ENCODE measurements around the gene OCIAD1.
"Not testable (repeated sequence)": the region's sequence is repeated elsewhere in the genome, so short reads cannot be mapped to it uniquely, and the experiment has no call there.

The OCIAD1 gene

DNA sequence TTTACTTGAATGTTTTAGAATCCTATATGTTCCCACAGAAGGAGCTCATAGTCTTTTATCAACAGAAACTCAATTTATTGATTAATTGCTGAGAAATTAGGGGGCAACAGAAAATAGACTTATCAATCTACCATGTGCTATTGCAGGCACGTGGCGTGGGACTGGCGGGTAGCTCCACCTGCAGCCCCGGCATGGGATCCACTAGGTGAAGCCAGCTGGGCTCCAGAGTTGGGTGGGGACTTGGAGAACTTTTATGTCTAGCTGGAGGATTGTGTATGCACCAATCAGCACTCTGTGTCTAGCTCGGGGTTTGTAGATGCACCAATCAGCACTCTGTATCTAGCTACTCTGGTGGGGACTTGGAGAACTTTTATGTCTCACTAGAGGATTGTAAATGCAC lies 3.3 kb upstream of the OCIAD1 start:
- no peak for TF ChIP-seq CTCF (IDR thresholded peaks at IDR 0.05; ENCODE audit: insufficient read depth, missing control alignments)
- DNase-seq (ENCODE audit: insufficient read length, low spot score) (no peak), FAIRE-seq (no peak)

DNA sequence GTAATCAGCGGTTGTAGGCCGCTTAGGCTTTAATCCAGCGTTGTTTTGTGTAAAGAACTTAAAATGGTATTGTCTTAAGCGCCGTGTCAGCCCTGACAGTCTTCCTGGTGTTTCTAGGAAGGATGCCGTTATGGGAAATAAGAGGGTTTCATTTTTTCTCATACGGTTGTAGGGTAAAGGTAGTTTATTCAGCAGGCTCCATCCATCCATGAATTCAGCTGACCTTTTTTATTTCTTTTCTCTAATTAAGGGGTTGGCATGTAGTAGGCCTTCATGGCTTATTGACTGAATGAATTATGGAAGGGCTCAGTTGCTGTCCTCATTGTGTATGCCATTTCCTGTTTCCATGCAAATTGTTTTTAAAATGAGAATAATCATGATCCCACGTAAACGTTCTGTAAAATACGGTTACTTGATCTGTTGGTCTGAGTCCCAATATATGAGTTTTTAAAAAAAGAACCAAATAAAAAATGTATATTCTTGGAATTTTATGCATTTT lies 693 bp downstream of the OCIAD1 start:
- DNase-seq (ENCODE audit: insufficient read length, low spot score) (no peak), FAIRE-seq (no peak)
- TF ChIP-seq CTCF (IDR thresholded peaks at IDR 0.05; ENCODE audit: insufficient read depth, missing control alignments), result no peak

DNA sequence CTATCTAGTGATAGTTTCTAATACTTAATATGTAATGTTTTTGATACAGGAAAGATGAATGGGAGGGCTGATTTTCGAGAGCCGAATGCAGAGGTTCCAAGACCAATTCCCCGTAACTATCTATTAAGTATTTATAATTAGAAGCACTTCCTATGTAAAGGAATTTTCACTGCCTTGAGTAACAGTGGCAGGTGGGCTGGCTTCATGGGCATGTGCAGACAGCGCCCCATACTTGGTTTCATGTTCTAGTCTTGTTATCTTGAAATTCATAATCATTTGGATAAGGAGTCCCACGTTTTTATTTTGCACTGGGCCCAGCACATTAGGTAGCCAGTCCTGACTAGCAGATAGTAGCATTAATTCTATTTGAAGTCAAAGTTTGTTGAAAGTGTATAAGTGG lies 1.7 kb downstream of the OCIAD1 start:
- DNase-seq (ENCODE audit: insufficient read length, low spot score), result no peak

GRCh38 chr4:48836658-48837057 lies 5.8 kb downstream of the OCIAD1 start:
- FAIRE-seq (no peak), DNase-seq (ENCODE audit: insufficient read length, low spot score) (no peak)
- no peak for TF ChIP-seq CTCF (IDR thresholded peaks at IDR 0.05; ENCODE audit: insufficient read depth, missing control alignments)

More for the DNA sequence above, 1.7 kb downstream of the OCIAD1 start:
- FAIRE-seq, result no peak
- no peak for TF ChIP-seq CTCF (IDR thresholded peaks at IDR 0.05; ENCODE audit: insufficient read depth, missing control alignments)

GRCh38 chr4:48841045-48841827 lies 10.3 kb downstream of the OCIAD1 start:
- DNase-seq (ENCODE audit: insufficient read length, low spot score), result no peak
- no peak for TF ChIP-seq CTCF (IDR thresholded peaks at IDR 0.05; ENCODE audit: insufficient read depth, missing control alignments)
- no peak for FAIRE-seq

- no peak for TF ChIP-seq CTCF (IDR thresholded peaks at IDR 0.05; ENCODE audit: insufficient read depth, missing control alignments)
- no peak for DNase-seq (ENCODE audit: insufficient read length, low spot score)
- no peak for FAIRE-seq
Observed at GRCh38 chr4:48844843-48845242, 14.0 kb downstream of the OCIAD1 start.

GRCh38 chr4:48848799-48849198 lies 17.9 kb downstream of the OCIAD1 start:
- DNase-seq (ENCODE audit: insufficient read length, low spot score); FAIRE-seq: not testable (repeated sequence)
